Fibroblast of villous mesenchyme (primary cell): ENCODE results near the gene SIK2. TPM values are rescaled to one million over a fixed set of nuclear protein-coding genes. Genes with fewer than 3 reads are reported as not detected.

Source experiments
- DNase-seq: peaks from one replicate; pipeline ENCODE4 v3.0.0-alpha.2; 2010; ENCODE audit warnings: low read depth
- H3K4me3 ChIP-seq: 2 replicates; pipeline ENCODE4 v1.5.1; 2011; ENCODE audit warnings: low read depth, mild to moderate bottlenecking, low read length
- CTCF ChIP-seq: IDR thresholded peaks from 2 replicates; pipeline ENCODE4 v1.5.1; 2012; ENCODE audit warnings: low read depth, mild to moderate bottlenecking, low read length; ENCODE audit not compliant: insufficient read depth
- total RNA-seq: library from RNA; depleted of rRNA; stranded (reverse); fragments of >200 nt; gene quantifications from 2 replicates; pipeline ENCODE4 v1.2.3, GENCODE V29; 2012

Gene SIK2
- total RNA-seq, 1 donor = 16.0 TPM

- H3K4me3 ChIP-seq = no peak overlapping the region
- TF ChIP-seq CTCF = no peak
- no peak for DNase-seq
Observed at GRCh38 chr11:111729071-111729830, 127.0 kb downstream of the SIK2 start.

- TF ChIP-seq CTCF = no peak
- no peak for DNase-seq
- H3K4me3 ChIP-seq = no peak overlapping the region
Observed at GRCh38 chr11:111729831-111730311, 127.6 kb downstream of the SIK2 start.

- H3K4me3 ChIP-seq = no peak overlapping the region
- TF ChIP-seq CTCF = no peak
- DNase-seq = no peak
Observed at GRCh38 chr11:111730871-111731591, 128.8 kb downstream of the SIK2 start.

- no peak for DNase-seq
- no peak overlapping the region for H3K4me3 ChIP-seq
- no peak for TF ChIP-seq CTCF
Observed at GRCh38 chr11:111731821-111732220, 129.6 kb downstream of the SIK2 start.

GRCh38 chr11:111733016-111733415 lies 130.8 kb downstream of the SIK2 start:
- peak; percentile 56 for DNase-seq
- no peak for TF ChIP-seq CTCF
- no peak overlapping the region for H3K4me3 ChIP-seq

GRCh38 chr11:111733611-111734088 lies 131.4 kb downstream of the SIK2 start:
- H3K4me3 ChIP-seq = no peak overlapping the region
- TF ChIP-seq CTCF = no peak
- DNase-seq = no peak
